Left lung (tissue), 10 donors: Measurements from ENCODE around the gene PALLD. TPM values are rescaled to one million over a fixed set of nuclear protein-coding genes. Genes with fewer than 3 reads are reported as not detected.

ENCODE experiments used
- ATAC-seq: fragments of 200-7000 bp; cut with Tn5 transposase; one replicate; pipeline ENCODE4 v1.9.1; 2020; ENCODE audit warnings: moderate library complexity
- DNase-seq, 4 donors: peaks; one replicate each; pipeline ENCODE4 v3.0.0-alpha.2; 2013 to 2020
- H3K27ac ChIP-seq, 2 donors: fragments of 200-600 bp; sonication (generic) in 1 of 2; one replicate each; pipeline versions ENCODE4 v1.5.0 to v1.8.0; 2020 to 2021
- H3K27me3 ChIP-seq, 2 donors: fragments of 200-600 bp; sonication (generic) in 1 of 2; one replicate each; pipeline versions ENCODE4 v1.5.0 to v1.8.0; 2020 to 2021
- H3K36me3 ChIP-seq, 2 donors: fragments of 200-600 bp; sonication (generic) in 1 of 2; one replicate each; pipeline versions ENCODE4 v1.5.0 to v1.8.0; 2020 to 2021
- H3K4me1 ChIP-seq, 2 donors: fragments of 200-600 bp; one replicate each; pipeline ENCODE4 v1.8.0; 2021
- H3K4me3 ChIP-seq, 2 donors: fragments of 200-600 bp; sonication (generic) in 1 of 2; one replicate each; pipeline versions ENCODE4 v1.5.0 to v1.8.0; 2020 to 2021; ENCODE audit warnings: mild to moderate bottlenecking in 1 of 2
- H3K9me3 ChIP-seq, 2 donors: fragments of 200-600 bp; sonication (generic) in 1 of 2; one replicate each; pipeline versions ENCODE4 v1.5.0 to v1.8.0; 2020 to 2021
- CTCF ChIP-seq, 2 donors: fragments of 200-600 bp; sonication (generic) in 1 of 2; IDR thresholded peaks; one replicate each; pipeline versions ENCODE4 v1.5.0 to v1.8.0; 2021; ENCODE audit warnings: antibody characterized with exemption in 2 of 2
- intact Hi-C, 2 donors: fragments of 100-400 bp; cut with DNase I; formaldehyde crosslinking; loops; one replicate each; pipeline versions ENCODE4 v1.11.2 to v1.14.2; 2022
- polyA plus RNA-seq, 6 donors: library from polyadenylated mRNA; unstranded; fragments of 120-200 nt; gene quantifications; one replicate each; pipeline ENCODE4 v1.2.1, GENCODE V29; 2013; ENCODE audit not compliant: insufficient read length in 6 of 6
- total RNA-seq, 2 donors: library from RNA; stranded (reverse); fragmentation: NEBNext Ultra II Directional; extraction: Animal tissue kit (Norgen Biotek cat#: 25700); gene quantifications; one replicate each; pipeline ENCODE4 v1.2.1, GENCODE V29; 2021
- donor health status: DM: no; HTN: yes; CAD: no.
- donor health status: DM: no; HTN: no; CAD: no.

Gene PALLD
- total and polyA plus RNA-seq, 8 donors: 67.5 to 194 (median 80.4) TPM

- Histone ChIP-seq H3K36me3 (no peaks in the 10 kb centered on the region), H3K4me3 (no peak overlapping the region), H3K4me1 (no peaks in the 10 kb centered on the region), H3K27me3 (no peaks in the 10 kb centered on the region), H3K9me3 (no peaks in the 10 kb centered on the region), H3K27ac (no peak overlapping the region)
- DNase-seq (no peak), ATAC-seq (no peak)
- TF ChIP-seq CTCF (IDR thresholded peaks at IDR 0.05): no peak
- intact Hi-C loops: no loop called here
These were observed 25.5 kb downstream of the PALLD start for GRCh38 chr4:168522356-168522755.

GRCh38 chr4:168522829-168523489 is 26.1 kb downstream of the PALLD start:
- ATAC-seq (no peak), DNase-seq (no peak)
- Histone ChIP-seq H3K27me3 (no peaks in the 10 kb centered on the region), H3K36me3 (no peaks in the 10 kb centered on the region), H3K9me3 (no peaks in the 10 kb centered on the region), H3K4me1 (no peaks in the 10 kb centered on the region), H3K27ac (no peak overlapping the region), H3K4me3 (no peak overlapping the region)
- intact Hi-C loops: no loop called here
- TF ChIP-seq CTCF (IDR thresholded peaks at IDR 0.05): no peak

GRCh38 chr4:168524006-168524405 is 27.2 kb downstream of the PALLD start:
- no peaks in the 10 kb centered on the region for H3K27me3 ChIP-seq
- H3K36me3 ChIP-seq: no peaks in the 10 kb centered on the region
- no peak for TF ChIP-seq CTCF (IDR thresholded peaks at IDR 0.05)
- intact Hi-C loops: no loop called here
- no peak overlapping the region for H3K4me3 ChIP-seq
- peak; percentile 33 for ATAC-seq
- DNase-seq: no peak
- H3K27ac ChIP-seq: no peak overlapping the region
- H3K9me3 ChIP-seq: no peaks in the 10 kb centered on the region
- H3K4me1 ChIP-seq: no peaks in the 10 kb centered on the region

DNA sequence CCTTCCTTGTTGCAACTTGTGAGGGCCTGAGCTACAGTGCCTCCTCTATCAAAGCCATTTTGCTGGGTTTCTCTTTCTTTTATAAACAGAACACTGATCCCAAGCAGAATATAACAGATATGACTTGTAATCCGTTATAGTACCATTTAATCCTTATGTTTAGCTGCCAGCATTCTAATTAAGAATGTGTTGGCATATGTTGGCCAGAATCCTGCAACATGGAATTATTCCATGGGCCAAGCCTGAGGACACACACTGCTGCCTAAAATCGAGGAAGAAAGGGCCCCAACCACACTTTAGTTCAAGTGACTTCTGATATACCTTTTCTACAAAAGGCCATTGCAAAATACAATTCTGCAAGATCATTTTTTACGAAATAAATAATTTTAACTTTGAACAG is 28.0 kb downstream of the PALLD start:
- Histone ChIP-seq H3K4me3 (no peak overlapping the region), H3K36me3 (no peaks in the 10 kb centered on the region), H3K27ac (no peak overlapping the region), H3K27me3 (no peaks in the 10 kb centered on the region), H3K4me1 (no peaks in the 10 kb centered on the region), H3K9me3 (no peaks in the 10 kb centered on the region)
- ATAC-seq (no peak), DNase-seq (no peak)
- TF ChIP-seq CTCF (IDR thresholded peaks at IDR 0.05): no peak
- intact Hi-C loops: no loop called here

DNA sequence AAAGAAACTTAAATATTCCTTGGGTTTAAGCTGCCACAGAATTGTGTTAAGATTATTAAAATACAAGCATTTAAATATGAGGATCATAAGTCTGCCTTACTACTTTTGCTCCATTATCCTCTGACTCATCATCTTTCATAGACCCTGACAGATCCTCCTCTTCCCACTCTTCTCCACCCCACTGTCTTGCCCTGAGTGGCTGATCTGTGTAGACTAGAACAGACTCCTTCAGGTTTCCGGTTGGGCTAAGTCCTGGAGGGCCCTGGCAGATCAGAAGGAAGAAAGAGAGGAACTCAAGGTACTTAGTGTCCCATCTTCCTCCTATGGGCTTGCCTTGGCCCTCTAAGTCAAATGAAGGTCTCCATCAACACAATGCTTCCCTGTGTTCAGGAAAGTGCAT is 30.7 kb downstream of the PALLD start:
- no peak overlapping the region for H3K27ac ChIP-seq
- no peaks in the 10 kb centered on the region for H3K27me3 ChIP-seq
- ATAC-seq: no peak
- no peak for DNase-seq
- no peak overlapping the region for H3K4me3 ChIP-seq
- intact Hi-C loops: no loop called here
- no peaks in the 10 kb centered on the region for H3K36me3 ChIP-seq
- H3K9me3 ChIP-seq: no peaks in the 10 kb centered on the region
- TF ChIP-seq CTCF (IDR thresholded peaks at IDR 0.05): no peak
- no peaks in the 10 kb centered on the region for H3K4me1 ChIP-seq
